Activated CD8-positive, alpha-beta T cell treated with anti-CD3 and anti-CD28 coated beads for 36 hours (primary cell): ENCODE data around the gene SMIM45.

Source experiments
- ATAC-seq: fragments of 200-7000 bp; cut with Tn5 transposase; one replicate; pipeline ENCODE4 v1.10.0; 2021; ENCODE audit warnings: mild to moderate bottlenecking, moderate library complexity
- CTCF ChIA-PET: fragments of 350-600 bp; sonication (Branson Sonifier 250); formaldehyde crosslinking; loops from one replicate; lab custom pipeline; 2021; ENCODE audit warnings: antibody characterized with exemption; lab: Charles Lee
- POLR2A ChIA-PET: fragments of 350-600 bp; sonication (Branson Sonifier 250); formaldehyde crosslinking; loops from one replicate; lab custom pipeline; 2021; ENCODE audit warnings: antibody characterized with exemption; lab: Charles Lee
- DNase-seq: peaks from one replicate; pipeline ENCODE4 v3.0.0-alpha.2; 2020
- H3K27ac Mint-ChIP-seq: one replicate; pipeline ENCODE4 v1.8.0; 2021; ENCODE audit warnings: mild to moderate bottlenecking, mixed read lengths
- H3K27me3 Mint-ChIP-seq: one replicate; pipeline ENCODE4 v1.8.0; 2021; ENCODE audit warnings: mixed read lengths
- H3K36me3 Mint-ChIP-seq: one replicate; pipeline ENCODE4 v1.8.0; 2021; ENCODE audit warnings: low read depth, mixed read lengths
- H3K4me1 Mint-ChIP-seq: one replicate; pipeline ENCODE4 v1.8.0; 2021; ENCODE audit warnings: low read depth, mixed read lengths
- H3K4me3 Mint-ChIP-seq: one replicate; pipeline ENCODE4 v1.8.0; 2021; ENCODE audit warnings: mild to moderate bottlenecking, moderate library complexity, mixed read lengths
- H3K9me3 Mint-ChIP-seq: one replicate; pipeline ENCODE4 v1.8.0; 2021; ENCODE audit warnings: mixed read lengths
- CTCF ChIP-seq: fragments of 200-600 bp; IDR thresholded peaks from one replicate; pipeline ENCODE4 v1.8.0; 2022; ENCODE audit warnings: antibody characterized with exemption, mild to moderate bottlenecking
- intact Hi-C: fragments of 100-400 bp; cut with micrococcal nuclease; formaldehyde crosslinking; loops from one replicate; pipeline ENCODE4 v1.10.0; 2022

Gene SMIM45

DNA sequence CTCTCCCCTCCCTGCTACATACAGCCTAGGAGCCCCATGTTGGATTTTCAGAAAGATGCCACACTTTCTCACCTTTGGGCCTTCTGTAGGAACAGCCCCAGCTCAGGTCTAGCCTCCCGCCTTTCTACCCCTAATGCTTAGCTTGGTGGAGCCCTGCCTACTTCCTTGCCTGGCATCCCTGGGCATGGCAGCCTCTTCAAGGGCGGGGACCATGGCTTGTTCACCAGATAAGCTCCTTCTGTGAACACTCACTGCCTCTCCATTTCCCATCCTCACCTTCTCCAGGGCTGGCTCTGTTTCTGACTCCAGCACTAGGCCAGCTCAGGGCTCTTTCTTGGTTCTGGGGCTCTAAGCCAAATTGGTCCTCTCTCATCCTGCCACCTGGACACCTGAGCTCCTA is 18.7 kb downstream of the SMIM45 start:
- H3K27me3 Mint-ChIP-seq, result peaks cover 21% of the 10 kb centered on the region
- no peak for ATAC-seq
- TF ChIP-seq CTCF, result no peak
- POLR2A ChIA-PET, result no interaction called here
- DNase-seq, result no peak
- H3K4me3 Mint-ChIP-seq, result no peak overlapping the region
- intact Hi-C loops, result no loop called here
- CTCF ChIA-PET, result no interaction called here
- no peaks in the 10 kb centered on the region for H3K9me3 Mint-ChIP-seq
- H3K27ac Mint-ChIP-seq, result no peak overlapping the region
- H3K36me3 Mint-ChIP-seq, result no peaks in the 10 kb centered on the region
- H3K4me1 Mint-ChIP-seq, result no peaks in the 10 kb centered on the region

- DNase-seq (no peak), ATAC-seq (no peak)
- intact Hi-C loops, result no loop called here
- Mint-ChIP-seq H3K9me3 (no peaks in the 10 kb centered on the region), H3K4me1 (no peaks in the 10 kb centered on the region), H3K36me3 (no peaks in the 10 kb centered on the region), H3K27me3 (peaks cover 28% of the 10 kb centered on the region), H3K4me3 (no peak overlapping the region), H3K27ac (no peak overlapping the region)
- TF ChIP-seq CTCF, result no peak
- POLR2A ChIA-PET, result no interaction called here
- CTCF ChIA-PET, result no interaction called here
Measured at GRCh38 chr22:41971431-41971830, 19.5 kb downstream of the SMIM45 start.

- Mint-ChIP-seq H3K27me3 (peaks cover 46% of the 10 kb centered on the region), H3K27ac (no peak overlapping the region), H3K9me3 (no peaks in the 10 kb centered on the region), H3K4me3 (no peak overlapping the region), H3K36me3 (no peaks in the 10 kb centered on the region), H3K4me1 (no peaks in the 10 kb centered on the region)
- no peak for ATAC-seq
- ChIA-PET CTCF (interaction anchor here (1.7 kb wide), 1 partner anchor 8 kb away, joined by 5 read pairs; no protein-coding TSS in a partner anchor), POLR2A (no interaction called here)
- TF ChIP-seq CTCF, result no peak
- no peak for DNase-seq
- intact Hi-C loops, result no loop called here
Measured at GRCh38 chr22:41974691-41975290, 22.8 kb downstream of the SMIM45 start.

DNA sequence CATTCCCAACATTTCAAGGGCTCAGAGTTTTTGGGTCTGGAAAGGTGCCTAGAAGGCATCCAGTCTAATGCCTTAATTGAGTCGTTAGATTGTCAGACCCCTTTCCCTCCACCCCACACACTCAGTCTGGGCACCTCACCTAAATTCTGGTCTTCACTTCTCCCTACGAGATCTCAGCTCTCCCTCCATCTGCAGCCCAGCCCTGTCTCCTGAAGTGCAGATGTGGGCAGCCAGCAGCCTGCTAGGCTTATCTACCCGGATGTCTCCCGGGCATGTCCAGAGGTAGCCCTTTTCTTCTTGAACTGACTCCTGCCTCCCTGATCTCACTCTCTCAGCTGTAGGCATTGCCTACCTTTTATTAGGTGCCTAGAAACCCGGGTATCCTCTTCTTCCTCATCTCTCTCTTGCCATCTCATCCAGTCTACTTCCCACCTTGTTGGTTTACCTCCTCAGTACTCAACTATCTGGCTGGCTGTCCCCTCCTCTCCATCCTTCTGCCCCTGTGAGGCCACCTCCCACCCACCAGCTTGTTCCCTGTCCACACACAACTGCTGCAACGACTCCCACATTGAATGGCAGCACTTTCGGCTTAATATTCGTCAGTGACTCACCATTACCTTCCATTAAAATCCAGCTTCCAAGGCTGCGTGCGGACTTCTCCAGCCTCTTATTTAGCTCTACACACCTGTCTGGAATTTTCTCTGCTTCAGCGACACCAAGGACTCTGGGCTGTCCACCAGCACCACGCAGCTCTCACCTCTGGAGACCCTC is 23.5 kb downstream of the SMIM45 start:
- ATAC-seq (no peak), DNase-seq (no peak)
- peaks cover 46% of the 10 kb centered on the region for H3K27me3 Mint-ChIP-seq
- H3K9me3 Mint-ChIP-seq, result no peaks in the 10 kb centered on the region
- ChIA-PET POLR2A (no interaction called here), CTCF (interaction anchor here (1.7 kb wide), 1 partner anchor 8 kb away, joined by 5 read pairs; no protein-coding TSS in a partner anchor)
- no peaks in the 10 kb centered on the region for H3K4me1 Mint-ChIP-seq
- no peak for TF ChIP-seq CTCF
- intact Hi-C loops, result no loop called here
- no peaks in the 10 kb centered on the region for H3K36me3 Mint-ChIP-seq
- no peak overlapping the region for H3K27ac Mint-ChIP-seq
- H3K4me3 Mint-ChIP-seq, result peak overlapping the region; percentile 58
